Suppressor macrophage treated with lipopolysaccharide for 4 hours (primary cell): ENCODE results near the gene NDUFS5.
A peak's percentile ranks its signal among the peaks of the same experiment; 100 is the strongest.
"Not testable (repeated sequence)": the region's sequence is repeated elsewhere in the genome, so short reads cannot be mapped to it uniquely, and the experiment has no call there.

Source experiments
- DNase-seq: peaks from one replicate; pipeline ENCODE4 v3.0.0-alpha.2; 2020

NDUFS5 gene

DNA sequence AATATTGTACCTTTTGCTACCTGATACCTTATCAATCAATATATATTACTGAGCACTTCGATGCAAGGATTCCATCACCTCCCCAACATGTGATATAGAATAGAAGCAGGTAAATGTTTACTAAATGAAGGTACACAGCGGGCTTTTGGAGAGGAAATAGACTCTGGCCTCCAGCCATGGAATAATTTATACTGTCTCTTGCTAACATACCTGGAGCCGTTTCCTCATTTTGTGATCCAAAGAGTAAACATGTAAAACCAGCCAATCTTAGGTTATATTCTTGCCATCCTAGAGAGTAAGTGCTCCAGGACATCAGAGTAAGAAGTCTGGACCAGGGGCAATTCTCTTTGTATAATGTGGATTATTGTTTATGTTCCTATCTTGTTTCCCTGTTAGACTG is 39.4 kb downstream of the NDUFS5 start:
- no peak for DNase-seq

DNA sequence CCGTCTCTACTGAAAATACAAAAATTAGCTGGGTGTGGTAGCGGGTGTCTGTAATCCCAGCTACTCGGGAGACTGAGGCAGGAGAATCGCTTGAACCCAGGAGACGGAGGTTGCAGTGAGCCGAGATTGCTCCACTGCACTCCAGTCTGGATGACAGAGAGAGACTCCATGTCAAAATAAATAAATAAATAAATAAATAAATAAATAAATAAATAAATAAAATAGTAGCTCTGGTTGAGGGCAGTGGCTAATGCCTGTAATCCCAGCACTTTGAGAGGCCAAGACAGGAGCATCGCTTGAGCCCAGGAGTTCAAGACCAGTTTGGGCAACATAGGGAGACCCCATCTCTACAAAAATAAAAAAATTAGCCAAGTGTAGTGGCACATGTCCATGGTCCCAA is 42.1 kb downstream of the NDUFS5 start:
- DNase-seq = not testable (repeated sequence)

DNA sequence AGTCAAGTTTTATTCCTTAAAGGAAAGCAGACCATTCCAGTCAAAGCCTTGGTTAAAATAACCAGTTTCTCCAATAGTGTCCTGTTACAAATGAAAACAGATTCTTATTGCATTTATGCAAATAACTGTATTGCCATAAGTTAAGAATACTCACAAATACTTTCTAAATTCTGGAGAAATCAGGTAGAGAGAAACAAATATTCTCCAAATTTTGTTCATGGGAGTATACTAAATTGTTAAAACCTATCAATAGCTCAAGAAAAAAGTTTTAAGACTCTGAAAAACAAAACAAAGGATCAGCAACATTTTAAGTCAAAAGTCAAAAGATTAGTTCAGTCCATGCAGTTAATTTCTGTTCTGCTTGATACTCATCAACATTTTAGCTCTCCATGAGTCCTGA is 45.4 kb downstream of the NDUFS5 start:
- DNase-seq = not testable (repeated sequence)

DNA sequence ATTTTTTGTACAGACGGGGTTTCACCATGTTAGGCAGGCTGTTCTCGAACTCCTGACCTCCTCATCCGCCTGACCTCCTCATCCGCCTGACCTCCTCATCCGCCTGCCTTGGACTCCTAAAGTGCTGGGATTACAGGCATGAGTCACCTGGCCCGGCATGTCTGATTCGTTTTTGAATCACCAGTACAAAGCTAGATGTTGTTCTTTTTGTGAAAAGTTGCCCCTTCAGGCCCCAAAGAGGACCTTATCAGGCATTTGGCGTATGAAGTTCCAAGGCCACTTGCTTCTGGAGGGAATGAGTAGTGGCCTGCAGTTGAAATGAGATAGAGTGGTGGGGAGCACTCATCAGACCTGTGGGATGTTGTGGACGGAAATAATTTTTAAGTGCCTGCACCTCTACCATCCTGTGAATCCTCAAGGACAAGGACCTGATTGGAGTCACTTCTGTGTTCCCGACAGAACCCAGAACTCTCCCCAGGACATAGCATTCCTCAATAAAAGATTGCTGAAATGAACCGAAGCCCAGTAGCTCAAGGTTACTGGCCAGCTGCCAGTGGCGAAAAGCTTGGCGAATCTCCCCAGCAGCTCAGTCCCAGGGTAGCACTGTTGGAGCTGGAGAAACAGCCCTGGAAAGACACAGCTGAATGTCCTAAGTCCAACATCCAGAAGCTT is 50.1 kb downstream of the NDUFS5 start:
- DNase-seq = no peak

DNA sequence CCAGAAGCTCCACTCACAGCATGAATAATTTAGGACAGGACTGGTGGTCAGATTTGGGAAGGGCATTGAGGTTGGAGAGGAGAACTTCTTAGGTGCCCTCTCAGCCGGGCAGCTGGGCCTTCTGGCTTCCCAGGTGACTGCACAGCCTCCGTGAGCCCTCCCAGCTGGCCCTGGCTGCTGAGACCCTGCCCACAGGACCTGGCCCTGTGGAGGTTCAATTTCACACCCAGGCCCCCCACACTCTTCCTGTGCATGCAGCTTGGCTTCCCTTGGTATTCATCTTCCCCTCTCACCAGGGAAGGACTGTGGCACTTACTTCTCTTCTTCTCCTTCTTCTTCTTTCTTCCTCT is 50.6 kb downstream of the NDUFS5 start:
- DNase-seq = no peak

DNA sequence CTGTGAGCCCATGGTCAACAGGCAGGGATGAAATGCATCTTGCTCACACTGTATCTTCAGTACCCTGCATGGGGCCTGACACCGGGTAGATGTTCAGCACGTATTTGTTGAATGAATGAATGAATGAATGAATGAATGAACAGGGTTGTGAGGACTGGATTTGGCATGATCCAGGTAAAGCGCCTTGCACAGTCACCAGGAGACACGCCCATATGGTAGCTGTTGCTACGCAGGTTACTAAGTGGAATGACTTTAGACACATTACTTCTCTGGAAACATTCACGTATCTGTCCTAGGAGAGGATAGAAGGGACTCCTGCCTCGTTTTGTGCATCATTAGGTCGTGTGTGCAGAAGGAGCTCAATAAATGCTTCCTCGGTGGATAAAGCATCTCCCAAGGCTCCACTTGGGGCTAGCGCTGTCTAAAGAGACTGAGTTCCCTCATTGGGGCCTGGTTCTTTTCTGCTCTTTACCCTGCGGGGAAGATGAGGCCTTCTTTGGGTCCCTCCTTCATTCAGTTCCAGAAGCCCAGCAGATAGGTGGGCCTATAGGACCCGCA is 54.2 kb downstream of the NDUFS5 start:
- no peak for DNase-seq

DNA sequence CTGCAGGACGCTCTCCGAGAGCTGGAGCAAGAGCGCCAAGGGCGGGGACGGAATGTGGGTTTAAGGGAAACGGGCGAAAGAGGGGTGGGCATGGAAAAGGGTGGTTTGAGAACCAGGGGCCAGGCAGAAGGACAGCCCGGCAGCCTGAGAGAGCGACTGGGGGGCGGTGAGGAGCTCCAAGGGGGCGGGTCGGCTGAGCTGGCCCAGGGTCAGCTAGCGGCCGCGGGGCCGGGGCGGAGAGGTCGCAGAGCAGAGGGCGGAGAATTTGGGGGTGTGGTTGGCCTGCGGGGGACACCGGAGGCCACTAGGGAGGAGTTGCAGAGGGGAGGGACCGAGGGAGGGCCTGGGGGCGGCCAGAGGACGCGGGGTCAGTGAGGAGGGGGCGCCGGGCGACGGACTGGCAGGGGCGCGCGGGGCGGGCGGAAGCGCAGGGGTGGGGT is 54.7 kb downstream of the NDUFS5 start:
- no peak for DNase-seq

DNA sequence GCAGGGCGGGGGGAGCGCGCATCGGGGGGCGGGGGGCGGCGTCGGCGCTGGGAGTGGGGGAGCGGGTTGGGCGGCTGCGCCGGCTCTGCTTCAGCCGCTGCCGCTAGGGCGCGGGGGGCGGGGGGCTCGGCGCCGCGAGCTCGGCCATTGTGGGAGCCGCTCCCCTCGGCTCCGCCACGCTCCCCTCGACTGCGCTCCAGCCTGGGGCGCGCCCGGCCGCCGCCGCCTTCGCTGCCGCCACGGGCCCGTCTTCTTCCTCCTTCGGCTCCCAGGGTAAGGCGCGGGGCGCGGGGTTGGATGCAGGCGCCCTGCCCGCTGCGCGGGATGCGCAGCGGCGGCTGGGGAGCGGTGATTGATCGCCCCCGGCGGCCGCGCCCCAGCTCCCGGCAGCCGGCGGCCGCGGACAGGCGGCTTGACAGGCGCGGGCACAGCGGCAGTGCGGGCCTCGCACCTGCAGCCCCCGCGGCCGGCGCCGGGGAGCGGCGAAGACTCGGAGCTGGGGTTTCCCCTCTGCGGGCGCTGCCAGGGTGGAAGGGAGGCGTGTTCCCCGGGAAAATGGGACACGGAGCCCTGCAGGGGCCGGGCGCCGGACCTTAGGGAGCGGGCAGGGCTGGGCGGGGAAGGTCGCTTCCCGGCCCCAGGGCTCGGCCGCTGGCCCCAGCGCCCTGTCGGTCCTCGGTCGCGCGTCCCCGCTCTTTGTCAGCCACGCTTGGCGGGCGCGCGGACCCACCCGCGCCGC is 55.3 kb downstream of the NDUFS5 start:
- peak; percentile 45 for DNase-seq

DNA sequence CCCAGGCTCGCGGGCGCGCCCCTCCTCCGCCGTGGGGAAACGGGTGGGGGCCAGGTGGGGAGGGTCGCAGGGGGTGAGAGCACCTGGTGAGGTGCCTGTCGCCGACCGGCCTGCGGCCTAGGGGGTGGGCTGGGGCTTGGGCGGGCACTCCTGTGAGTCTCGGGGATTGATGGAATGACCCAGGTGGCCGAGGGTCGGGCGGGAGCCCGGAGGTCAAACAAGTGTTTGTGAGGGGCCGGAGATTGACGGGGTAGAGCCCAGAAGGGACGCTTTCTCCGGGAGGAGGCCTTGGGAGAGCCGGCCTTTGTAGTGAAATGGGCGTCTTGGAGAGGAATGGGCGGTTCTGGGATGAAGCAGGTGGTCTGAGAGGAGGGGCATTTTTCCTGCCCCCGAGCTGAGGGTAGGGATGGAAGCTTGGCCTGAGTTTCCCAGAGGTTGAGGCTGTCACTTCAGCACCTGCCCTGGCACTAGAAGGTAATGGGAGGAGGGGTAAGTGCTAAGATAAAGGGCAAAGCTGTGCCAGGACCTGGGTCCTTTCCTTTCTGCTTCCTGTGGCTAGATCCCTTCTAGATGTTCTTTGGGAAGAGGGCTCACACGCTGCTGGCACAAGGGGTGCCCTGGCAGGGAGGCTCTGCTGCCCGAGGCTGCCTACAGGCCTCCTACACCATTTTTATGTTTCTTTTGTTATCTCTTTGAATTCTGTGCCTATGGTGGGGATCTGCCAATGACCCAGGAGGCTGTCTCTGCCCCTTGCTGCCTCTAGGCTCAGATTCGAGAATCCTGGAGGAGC is 56.1 kb downstream of the NDUFS5 start:
- no peak for DNase-seq

DNA sequence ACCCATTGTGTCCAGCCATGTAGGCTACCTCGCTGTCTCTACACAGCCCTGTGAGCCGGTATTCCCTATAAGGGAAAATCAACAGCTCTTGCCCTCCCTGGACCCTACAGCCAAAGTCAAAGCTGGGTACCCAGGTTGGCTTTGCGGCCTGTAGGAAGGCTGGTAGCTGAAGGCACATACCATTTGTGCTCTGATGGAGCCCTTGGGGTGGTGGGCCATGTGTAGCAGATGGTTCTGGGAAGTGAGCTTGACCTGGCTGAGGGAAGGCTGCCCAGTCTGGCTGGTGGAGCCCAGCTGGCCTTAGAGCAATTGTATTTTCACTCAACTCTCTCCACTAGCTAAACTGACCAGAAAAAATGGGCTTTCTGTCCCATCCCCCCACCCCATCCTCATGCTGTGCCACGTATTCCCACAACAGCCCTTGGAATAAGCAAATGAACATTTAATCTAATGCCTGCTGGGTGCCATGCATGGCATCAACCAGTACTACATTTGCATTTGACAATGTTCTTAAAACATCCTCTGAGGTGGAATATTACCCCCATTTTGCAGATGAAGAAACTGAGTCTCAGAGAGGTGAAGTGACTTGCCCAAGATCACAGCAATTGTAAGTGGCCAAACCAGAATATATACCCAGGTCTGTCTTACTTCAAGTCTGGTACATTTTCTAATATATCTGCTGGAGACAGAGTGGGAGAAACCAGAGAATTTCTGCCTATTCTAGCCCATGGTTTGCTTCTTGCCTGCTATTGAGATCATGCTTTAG is 56.8 kb downstream of the NDUFS5 start:
- no peak for DNase-seq

DNA sequence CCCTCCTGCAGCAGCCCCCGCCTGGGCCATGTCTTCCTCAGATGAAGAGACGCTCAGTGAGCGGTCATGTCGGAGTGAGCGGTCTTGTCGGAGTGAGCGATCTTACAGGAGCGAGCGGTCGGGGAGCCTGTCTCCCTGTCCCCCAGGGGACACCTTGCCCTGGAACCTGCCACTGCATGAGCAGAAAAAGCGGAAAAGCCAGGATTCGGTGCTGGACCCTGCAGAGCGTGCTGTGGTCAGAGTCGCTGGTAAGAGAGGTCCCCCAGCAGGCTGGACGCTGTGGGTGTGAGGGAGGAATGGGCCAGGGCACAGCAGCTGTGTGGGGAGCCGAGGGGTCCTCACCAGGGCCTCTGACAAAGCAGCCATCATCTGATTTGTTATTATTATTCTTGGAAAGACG is 58.0 kb downstream of the NDUFS5 start:
- no peak for DNase-seq
